Measurements from ENCODE around the gene SLC26A8. TPM values are rescaled to one million over a fixed set of nuclear protein-coding genes. Genes with fewer than 3 reads are reported as not detected.

The SLC26A8 gene
- total and polyA plus RNA-seq, 2 of the 13 experiments (the other 11 are each of a cell fraction or from before 2014, with no cell fraction given) = 0.46 TPM; not detected in 1

DNA sequence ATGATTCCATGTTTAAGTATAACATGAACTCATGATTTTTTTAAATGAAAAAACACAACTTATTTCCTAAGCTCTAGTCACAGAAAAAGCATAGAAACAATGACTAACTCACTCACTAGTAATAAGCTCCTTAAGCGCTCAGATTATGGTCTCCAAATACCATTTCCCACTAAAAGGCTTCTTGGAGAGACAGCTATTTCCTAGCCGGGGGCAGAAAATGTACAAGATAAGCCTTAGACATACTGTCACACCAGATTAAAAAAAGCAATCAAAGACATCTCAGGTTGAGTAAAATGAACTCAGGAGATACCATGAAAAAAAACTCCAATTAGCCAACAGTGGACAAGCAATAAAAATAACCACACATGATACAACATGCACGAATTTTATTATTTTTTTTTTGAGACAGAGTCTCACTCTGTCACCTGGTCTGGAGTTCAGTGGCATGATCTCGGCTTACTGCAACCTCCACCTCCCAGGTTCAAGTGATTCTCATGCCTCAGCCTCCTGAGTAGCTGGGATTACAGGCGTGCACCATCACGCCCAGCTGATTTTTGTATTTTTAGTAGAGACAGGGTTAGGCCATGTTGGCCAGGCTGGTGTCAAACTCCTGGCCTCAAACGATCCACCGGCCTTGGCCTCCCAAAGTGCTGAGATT lies 118.5 kb downstream of the SLC26A8 start (continued):
- TF ChIP-seq, protein P1, sequence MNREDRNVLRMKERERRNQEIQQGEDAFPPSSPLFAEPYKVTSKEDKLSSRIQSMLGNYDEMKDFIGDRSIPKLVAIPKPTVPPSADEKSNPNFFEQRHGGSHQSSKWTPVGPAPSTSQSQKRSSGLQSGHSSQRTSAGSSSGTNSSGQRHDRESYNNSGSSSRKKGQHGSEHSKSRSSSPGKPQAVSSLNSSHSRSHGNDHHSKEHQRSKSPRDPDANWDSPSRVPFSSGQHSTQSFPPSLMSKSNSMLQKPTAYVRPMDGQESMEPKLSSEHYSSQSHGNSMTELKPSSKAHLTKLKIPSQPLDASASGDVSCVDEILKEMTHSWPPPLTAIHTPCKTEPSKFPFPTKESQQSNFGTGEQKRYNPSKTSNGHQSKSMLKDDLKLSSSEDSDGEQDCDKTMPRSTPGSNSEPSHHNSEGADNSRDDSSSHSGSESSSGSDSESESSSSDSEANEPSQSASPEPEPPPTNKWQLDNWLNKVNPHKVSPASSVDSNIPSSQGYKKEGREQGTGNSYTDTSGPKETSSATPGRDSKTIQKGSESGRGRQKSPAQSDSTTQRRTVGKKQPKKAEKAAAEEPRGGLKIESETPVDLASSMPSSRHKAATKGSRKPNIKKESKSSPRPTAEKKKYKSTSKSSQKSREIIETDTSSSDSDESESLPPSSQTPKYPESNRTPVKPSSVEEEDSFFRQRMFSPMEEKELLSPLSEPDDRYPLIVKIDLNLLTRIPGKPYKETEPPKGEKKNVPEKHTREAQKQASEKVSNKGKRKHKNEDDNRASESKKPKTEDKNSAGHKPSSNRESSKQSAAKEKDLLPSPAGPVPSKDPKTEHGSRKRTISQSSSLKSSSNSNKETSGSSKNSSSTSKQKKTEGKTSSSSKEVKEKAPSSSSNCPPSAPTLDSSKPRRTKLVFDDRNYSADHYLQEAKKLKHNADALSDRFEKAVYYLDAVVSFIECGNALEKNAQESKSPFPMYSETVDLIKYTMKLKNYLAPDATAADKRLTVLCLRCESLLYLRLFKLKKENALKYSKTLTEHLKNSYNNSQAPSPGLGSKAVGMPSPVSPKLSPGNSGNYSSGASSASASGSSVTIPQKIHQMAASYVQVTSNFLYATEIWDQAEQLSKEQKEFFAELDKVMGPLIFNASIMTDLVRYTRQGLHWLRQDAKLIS (CRISPR knock-in tag; IDR thresholded peaks at IDR 0.05) = no peak
- no peak for TF ChIP-seq ZMYM4 (CRISPR knock-in tag; IDR thresholded peaks at IDR 0.05)
- no peak for TF ChIP-seq ZNF350 (CRISPR knock-in tag; IDR thresholded peaks at IDR 0.05; ENCODE audit: borderline replicate concordance, low read depth)
- no peak for TF ChIP-seq NR2F1 (CRISPR knock-in tag; IDR thresholded peaks at IDR 0.05)
- TF ChIP-seq, protein P2, sequence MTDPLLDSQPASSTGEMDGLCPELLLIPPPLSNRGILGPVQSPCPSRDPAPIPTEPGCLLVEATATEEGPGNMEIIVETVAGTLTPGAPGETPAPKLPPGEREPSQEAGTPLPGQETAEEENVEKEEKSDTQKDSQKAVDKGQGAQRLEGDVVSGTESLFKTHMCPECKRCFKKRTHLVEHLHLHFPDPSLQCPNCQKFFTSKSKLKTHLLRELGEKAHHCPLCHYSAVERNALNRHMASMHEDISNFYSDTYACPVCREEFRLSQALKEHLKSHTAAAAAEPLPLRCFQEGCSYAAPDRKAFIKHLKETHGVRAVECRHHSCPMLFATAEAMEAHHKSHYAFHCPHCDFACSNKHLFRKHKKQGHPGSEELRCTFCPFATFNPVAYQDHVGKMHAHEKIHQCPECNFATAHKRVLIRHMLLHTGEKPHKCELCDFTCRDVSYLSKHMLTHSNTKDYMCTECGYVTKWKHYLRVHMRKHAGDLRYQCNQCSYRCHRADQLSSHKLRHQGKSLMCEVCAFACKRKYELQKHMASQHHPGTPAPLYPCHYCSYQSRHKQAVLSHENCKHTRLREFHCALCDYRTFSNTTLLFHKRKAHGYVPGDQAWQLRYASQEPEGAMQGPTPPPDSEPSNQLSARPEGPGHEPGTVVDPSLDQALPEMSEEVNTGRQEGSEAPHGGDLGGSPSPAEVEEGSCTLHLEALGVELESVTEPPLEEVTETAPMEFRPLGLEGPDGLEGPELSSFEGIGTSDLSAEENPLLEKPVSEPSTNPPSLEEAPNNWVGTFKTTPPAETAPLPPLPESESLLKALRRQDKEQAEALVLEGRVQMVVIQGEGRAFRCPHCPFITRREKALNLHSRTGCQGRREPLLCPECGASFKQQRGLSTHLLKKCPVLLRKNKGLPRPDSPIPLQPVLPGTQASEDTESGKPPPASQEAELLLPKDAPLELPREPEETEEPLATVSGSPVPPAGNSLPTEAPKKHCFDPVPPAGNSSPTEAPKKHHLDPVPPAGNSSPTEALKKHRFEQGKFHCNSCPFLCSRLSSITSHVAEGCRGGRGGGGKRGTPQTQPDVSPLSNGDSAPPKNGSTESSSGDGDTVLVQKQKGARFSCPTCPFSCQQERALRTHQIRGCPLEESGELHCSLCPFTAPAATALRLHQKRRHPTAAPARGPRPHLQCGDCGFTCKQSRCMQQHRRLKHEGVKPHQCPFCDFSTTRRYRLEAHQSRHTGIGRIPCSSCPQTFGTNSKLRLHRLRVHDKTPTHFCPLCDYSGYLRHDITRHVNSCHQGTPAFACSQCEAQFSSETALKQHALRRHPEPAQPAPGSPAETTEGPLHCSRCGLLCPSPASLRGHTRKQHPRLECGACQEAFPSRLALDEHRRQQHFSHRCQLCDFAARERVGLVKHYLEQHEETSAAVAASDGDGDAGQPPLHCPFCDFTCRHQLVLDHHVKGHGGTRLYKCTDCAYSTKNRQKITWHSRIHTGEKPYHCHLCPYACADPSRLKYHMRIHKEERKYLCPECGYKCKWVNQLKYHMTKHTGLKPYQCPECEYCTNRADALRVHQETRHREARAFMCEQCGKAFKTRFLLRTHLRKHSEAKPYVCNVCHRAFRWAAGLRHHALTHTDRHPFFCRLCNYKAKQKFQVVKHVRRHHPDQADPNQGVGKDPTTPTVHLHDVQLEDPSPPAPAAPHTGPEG (CRISPR knock-in tag; IDR thresholded peaks at IDR 0.05) = no peak
- no peak for TF ChIP-seq TMF1 (CRISPR knock-in tag; IDR thresholded peaks at IDR 0.05; ENCODE audit: low read depth)
- TF ChIP-seq NFE2L1 (CRISPR knock-in tag; IDR thresholded peaks at IDR 0.05; ENCODE audit: borderline replicate concordance) = no peak
- no peak for TF ChIP-seq HMGA1 (CRISPR knock-in tag; conservative IDR thresholded peaks at IDR 0.05)
- TF ChIP-seq HNRNPH1 (optimal IDR thresholded peaks at IDR 0.05; ENCODE audit: low read depth, low read length) = no peak
